Stimulated activated CD8-positive, alpha-beta memory T cell treated with anti-CD3 and anti-CD28 coated beads, Interleukin-12 subunit alpha, Interleukin-12 subunit beta, amount 100 ng/mL, for 24 hours (primary cell): ENCODE measurements around the gene CD180.

Experiments
- DNase-seq: peaks from one replicate; pipeline ENCODE4 v3.0.0-alpha.2; 2020; ENCODE audit errors: extremely low read depth

Gene CD180

DNA sequence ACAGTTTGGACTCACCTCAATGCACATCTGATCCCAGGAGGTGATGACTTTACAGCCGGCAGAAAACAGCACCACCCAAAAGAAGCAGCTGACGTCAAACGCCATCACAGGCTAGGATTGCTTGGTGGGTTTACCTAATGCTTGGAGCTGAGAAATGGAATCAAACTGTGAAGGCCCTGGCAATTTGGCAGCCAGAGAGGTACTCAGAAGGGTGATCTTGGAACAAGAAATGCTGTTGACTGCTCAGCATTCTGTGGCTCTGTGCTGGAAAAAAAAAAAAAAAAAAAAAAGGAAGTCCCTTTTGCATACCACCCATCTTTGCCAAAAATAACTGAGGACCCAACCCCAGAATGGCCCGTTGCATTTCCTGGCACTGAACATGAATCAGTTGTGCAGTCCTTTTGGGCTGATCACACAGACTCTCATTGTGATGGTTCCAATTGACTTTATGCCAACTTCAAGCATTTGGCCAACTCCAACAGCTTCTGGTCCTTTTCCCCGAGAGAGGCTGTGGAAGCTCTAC is at the start of gene CD180:
Gene CD180, minus strand, starts transcription at position 263 of the 523 bp plus-strand sequence. Its CDS starts 158 bp downstream, at position 105.
- DNase-seq, result no peak

DNA sequence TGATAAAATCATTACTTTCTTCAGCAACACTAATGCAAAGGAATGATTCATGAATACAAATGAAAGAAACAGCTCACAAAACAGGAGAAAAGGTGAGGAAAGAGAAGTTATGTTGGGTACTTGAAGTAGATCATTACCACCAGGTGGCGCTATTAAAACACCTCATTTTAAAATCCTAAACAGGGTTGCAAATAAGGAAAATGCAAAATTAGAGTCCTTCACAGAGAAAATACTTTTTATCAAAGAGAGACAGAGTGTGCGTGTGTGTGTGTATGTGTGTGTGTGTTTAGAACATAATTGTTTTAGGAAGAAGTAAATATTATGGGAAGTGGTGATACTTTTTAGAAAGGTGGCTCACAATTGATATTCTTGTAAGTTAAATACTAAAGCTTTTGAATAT is 49.5 kb upstream of the CD180 start:
- DNase-seq, result no peak

DNA sequence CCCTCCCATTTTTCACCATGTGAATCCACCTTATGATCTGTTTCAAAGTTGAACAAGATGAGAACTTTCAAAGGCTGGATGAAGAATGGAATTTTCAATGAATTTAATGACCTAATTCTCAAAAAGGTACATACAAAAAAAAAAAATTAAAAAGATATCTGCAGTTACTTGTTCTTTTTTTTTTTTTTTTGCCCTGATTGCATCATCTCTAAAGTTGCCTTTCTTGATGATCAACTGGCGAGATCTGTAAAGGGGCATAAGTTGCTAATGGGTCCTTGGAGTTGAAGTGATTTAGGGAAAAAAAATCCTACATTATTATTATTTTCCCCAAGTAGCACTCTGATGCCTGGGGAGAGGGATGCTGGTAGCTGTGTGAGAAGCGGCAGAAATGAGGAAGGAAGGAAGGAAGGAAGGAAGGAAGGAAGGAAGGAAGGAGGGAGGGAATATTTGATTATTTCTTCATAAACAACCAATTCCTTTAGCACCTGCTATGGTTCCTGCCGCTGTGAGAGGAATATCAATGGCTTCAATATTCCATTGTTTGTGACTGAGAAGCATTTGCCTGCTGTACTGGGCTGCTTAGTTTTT is 48.8 kb upstream of the CD180 start:
- DNase-seq, result no peak

DNA sequence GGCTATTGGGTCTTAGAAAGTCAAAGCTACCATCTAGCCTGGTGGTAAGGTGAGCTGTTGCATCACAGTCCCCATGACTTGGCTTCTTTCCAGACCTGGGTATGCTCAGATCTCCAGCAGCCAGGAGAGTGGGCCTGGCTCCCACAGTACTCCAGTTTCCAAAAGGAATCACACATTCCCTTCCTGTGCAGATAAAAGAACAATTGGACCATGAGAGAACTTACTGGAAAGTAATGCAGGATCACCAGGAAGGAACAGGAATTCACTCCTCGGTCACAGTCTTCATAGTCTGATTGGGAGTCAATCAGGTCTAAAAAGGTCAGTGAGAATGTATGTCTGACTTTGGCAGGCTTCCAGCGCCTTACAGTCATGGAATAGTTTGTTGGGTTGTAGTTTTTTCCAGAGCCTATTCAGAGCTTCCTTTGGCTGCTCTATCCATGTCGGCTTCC is 47.8 kb upstream of the CD180 start:
- no peak for DNase-seq

DNA sequence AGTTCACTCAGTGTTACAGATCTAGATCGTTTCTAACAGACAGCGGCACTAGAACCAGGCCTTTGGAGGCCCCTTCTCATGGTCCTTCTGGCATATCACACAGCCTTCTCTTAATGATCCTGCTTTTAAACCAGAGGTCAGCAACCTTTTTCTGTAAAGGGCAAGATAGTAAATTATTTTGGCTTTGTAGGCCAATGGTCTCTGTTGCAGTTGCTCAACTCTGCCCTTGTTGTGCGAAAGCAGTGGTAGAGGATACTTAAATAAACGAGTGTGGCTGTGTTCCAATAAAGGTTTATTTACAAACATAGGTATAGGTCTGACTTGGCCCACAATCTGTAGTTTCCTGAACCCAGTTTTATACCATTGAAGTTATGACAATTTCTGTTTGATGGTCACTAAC is 47.3 kb upstream of the CD180 start:
- DNase-seq, result no peak

- DNase-seq, result no peak
Observed at GRCh38 chr5:67243349-67243748, 46.8 kb upstream of the CD180 start.

GRCh38 chr5:67241326-67241725 is 44.7 kb upstream of the CD180 start:
- no peak for DNase-seq

- no peak for DNase-seq
Observed at GRCh38 chr5:67240846-67241245, 44.2 kb upstream of the CD180 start.

- no peak for DNase-seq
Observed at GRCh38 chr5:67240065-67240464, 43.5 kb upstream of the CD180 start.

GRCh38 chr5:67238191-67238590 is 41.6 kb upstream of the CD180 start:
- no peak for DNase-seq

DNA sequence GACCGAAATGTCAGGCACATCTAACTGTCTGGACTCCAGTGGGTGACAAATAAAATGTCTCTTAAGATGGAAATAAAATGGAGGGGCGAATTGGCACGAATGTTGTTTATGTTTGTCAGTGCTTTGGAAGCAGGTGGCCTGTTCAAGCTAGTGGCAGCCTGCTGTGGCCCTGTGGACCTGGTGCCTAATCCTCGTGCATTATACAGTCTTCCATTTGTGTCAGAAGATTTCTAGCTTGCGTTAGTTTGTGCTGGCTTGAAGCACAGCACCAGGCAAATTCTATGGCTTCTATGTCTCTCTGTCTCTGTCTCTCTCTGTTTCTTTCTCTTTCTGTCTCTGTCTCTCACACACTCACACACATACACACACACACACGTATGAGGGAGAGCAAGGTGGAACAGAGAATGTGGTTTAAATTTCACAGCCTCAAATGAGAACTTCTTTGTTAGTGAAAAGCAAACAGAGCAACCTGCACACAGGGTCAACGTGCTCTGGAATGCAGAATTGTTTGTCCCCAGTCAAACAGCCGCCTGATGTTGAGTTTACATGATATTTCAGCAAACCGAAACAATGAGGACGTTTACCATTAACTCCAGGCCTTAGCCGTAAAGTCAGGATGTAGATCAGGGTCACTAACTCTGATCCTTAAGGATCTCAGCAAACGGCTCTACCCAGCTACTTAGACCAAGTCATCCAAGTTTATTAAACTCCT is 39.0 kb upstream of the CD180 start:
- DNase-seq, result no peak

DNA sequence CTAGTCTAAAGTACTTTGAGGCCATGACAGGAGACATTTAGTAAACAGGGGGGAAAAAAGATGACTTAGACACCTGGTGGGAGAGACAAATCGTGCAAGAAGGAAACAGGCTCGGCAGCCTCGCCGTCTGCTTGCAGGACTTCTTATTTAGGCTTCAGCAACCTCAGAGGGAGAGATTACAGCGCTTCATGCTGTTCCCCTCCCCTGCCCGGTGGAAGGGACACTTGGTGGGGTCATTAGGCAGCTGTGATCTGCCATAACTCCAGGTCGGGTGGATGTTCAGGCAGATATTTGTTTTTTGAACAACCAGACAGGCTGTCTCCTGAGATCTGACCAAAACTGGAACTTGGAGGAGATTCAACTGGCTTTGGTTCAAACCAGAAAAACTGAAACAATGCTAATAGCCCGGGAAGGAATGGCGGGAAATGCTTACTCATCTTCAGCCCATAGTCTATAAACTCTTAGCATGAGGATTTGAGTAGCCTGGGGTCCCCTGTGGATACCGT is 38.1 kb upstream of the CD180 start:
- DNase-seq, result no peak

- no peak for DNase-seq
Observed at GRCh38 chr5:67233075-67233474, 36.5 kb upstream of the CD180 start.

DNA sequence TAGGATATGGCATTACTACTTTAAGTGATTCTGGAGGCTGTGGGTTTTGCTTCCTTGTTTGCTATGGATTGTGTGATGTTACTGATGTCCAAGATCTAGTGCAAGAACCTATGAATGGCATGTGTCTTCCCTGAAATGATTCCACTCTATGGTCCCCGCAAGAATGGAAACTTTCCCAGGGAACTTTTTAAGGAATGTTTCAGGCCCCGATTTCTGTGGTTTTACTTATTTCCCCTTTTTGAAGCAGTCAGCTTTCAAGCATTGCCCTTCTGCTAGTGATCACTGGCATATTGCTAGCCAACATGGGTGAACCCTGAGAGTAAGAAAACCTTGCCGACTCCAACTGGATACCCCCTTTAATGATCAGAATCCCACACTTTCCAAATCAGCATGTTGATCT is 26.6 kb upstream of the CD180 start:
- DNase-seq, result no peak

- DNase-seq, result no peak
Observed at GRCh38 chr5:67222243-67223025, 25.8 kb upstream of the CD180 start.

DNA sequence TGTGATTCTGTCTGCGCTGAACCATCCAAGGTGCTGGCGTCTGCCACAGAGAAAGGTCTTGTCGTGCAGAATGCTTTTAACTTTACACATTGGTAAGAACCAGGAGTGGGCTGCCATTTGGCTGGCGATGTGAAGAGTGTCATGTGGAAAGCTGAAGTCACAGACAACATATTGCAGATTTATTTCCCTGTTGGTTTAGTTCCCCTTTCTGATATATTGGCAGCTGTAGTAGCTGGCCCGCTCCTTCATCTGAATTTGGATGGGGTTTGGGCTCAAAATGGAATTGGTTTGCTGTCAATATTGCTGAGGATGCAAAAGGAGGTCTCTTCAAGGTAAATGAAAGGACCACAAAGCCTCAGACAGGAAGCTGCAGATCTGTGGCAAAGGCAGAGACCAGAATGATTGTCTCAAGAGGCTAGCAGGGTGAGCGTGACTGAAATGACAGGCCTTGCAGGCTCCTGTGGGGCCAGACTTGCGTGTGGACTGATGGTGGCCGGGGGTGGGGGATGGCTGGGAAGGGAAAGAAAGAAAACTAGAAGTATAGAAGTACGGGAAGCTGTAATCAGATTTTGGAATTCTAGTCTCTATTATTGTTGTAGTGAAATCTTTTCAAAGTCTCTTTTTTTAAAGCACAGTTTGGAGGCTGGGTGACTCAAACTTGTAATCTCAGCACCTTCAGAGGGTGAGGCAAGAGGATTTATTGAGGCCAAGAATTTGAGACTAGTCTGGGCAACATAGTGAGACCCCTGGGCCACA is 25.1 kb upstream of the CD180 start:
- no peak for DNase-seq

DNA sequence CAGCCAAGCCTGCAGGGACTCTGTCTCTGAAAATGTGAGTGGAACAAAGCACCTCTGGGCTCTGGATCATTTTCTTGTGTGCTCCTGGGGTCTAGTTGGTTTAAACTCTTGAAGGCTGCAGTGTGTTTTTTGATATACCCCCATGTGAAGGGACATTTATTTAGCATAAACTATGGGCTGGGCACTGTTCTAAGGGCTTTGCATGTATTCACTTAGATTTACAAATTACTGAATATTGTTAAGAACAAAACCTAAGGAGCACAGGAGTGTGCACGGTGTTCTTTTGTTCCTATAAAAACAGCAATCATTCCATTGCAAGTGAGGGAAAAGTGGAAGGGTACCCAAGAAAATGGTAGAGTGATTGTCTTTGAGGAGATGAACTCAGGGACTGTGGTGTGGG is 20.0 kb upstream of the CD180 start:
- DNase-seq, result no peak

DNA sequence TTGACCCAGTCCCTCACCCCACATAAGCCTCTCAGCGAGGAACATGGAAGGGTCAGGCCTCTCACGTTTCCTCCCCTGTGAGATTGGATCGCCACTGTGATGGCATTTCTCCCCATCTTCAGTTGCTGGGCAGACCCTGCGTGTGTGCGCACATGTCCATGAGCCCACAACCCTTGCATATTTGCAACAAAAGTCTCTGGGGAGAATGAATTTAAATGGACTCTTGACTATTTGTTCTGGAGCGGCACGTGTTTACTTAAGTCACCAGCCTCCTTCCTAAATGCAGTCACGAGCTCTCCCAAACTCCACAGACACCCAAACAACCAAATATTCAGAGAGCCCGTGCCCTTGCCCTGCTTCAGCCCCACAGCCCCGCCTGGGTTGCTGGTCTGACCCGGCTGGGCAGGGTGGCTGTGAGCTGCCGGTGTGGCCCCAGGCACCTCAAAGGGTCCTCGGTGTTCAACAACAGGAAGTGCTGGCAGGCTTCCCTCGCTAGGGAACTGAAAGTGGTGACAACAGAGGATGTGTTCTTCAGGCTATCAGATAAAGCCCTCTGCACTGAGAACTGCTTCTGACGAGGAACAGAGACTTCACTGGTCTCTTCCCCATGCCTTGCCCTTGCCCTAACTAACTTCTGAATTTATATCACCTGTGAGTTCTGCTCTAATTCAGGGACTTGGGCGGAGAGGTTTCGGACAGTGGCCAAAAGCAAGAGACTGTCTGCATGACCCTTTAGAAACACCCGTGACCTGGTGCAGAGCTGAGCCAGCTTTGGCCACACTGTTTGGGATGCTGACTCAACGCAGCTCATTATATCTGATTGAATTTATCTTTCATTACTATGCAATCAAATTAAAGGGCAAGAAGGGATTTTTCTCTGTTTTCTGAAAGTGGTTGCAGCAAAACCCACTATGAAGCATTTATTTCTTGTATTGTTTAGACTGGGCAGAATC is 19.2 kb upstream of the CD180 start:
- DNase-seq, result no peak

DNA sequence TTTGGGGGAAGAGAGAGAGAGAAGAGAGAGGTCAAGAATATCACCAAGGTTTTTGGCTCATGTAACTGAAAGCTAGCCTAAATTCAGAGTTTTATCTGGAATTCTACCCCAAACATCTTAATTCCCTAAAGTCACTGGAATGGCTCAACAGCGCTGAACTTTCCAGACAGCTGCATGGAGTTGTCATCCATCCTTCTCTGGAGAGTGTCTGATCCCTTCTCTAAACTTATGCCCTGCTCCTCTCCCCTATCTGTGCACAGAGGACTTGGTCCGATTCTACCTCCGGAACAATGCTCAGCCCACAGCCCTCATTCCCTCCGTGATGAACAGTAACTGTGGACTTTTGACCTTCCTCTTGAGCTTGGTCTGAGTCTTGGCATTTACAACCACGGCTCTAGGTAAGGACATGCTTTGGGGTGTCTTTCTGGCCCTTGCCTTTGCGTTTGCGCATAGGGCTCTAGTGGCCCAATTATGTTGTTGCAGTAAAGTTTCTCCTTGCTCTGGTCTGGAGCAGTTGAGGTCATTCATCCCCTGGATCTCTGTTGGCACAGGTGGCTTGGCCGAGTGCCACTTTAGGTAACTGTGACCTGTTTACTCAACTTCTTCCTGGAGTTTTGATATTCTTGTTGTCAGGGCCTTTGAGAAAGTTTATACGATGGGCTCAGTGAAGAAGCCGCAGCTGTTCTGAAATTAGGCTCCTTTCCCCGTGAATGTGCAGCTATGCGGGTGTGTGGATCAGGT is 18.3 kb upstream of the CD180 start:
- no peak for DNase-seq

- no peak for DNase-seq
Observed at GRCh38 chr5:67214036-67214435, 17.4 kb upstream of the CD180 start.
